GM18858 (cell line): ENCODE measurements around the gene CDKN2AIP.

ENCODE experiments used
- ATAC-seq: cut with Tn5 transposase; IDR thresholded peaks from one replicate; pipeline ENCODE4 v1.9.1; 2021; ENCODE audit not compliant: unreplicated experiment

Gene CDKN2AIP, protein sequence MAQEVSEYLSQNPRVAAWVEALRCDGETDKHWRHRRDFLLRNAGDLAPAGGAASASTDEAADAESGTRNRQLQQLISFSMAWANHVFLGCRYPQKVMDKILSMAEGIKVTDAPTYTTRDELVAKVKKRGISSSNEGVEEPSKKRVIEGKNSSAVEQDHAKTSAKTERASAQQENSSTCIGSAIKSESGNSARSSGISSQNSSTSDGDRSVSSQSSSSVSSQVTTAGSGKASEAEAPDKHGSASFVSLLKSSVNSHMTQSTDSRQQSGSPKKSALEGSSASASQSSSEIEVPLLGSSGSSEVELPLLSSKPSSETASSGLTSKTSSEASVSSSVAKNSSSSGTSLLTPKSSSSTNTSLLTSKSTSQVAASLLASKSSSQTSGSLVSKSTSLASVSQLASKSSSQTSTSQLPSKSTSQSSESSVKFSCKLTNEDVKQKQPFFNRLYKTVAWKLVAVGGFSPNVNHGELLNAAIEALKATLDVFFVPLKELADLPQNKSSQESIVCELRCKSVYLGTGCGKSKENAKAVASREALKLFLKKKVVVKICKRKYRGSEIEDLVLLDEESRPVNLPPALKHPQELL

DNA sequence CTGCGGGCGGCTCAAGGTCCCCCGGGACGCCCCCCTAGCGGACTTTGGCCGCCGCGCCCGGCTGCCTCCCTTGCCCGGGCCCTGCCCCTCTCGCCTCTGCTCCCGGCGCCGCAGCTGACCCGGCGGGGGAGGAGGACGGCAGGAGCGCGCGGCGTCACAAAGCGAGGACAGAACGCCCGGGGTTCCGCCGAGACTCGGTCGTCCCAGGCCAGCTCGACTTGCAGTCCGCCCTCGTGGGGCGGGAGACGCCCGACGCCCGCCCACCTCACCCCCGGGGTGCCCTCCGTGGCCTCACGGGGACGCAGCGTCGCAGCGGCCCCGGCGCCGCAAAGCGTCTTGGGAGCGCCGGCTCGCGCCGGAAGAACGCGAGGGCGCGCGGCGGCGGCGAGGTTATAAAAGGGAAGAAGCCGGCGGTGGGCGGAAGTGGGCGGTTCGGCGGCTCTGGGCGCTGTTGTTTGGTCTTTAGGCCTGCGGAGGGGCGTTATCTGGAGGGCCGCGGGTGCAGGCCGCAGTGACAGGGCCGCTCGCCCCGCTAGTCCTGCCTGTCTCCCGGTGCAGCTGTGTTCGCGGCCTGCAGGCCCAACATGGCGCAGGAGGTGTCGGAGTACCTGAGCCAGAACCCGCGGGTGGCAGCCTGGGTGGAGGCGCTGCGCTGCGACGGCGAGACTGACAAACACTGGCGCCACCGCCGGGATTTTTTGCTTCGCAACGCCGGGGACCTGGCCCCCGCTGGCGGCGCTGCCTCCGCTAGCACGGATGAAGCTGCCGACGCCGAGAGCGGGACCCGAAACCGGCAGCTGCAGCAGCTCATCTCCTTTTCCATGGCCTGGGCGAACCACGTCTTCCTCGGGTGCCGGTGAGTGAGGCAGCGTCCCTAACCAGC is at the start of gene CDKN2AIP:
Gene CDKN2AIP, plus strand, starts transcription at position 423 of the 883 bp plus-strand sequence. Its CDS starts 162 bp downstream, at position 585.
- peak; percentile 71 for ATAC-seq

DNA sequence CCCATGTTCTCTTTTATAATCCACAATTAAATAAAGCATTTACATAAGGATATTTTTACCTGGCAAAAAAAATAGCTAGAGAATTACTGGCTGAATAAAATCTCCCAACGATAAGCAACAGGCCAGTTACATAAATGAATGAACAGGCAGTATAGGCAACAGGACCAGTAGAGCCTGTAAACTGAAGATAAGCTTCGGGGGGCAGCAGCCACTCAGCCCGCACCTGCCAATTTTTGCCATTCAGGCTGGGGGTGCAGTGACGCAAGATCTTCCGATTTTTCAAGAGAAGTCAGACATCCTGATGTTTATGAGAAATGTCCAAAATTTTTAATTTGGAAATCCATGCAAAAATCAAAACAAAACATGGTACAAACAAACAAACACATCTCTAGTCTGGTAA is 49.0 kb upstream of the CDKN2AIP start:
- no peak for ATAC-seq

DNA sequence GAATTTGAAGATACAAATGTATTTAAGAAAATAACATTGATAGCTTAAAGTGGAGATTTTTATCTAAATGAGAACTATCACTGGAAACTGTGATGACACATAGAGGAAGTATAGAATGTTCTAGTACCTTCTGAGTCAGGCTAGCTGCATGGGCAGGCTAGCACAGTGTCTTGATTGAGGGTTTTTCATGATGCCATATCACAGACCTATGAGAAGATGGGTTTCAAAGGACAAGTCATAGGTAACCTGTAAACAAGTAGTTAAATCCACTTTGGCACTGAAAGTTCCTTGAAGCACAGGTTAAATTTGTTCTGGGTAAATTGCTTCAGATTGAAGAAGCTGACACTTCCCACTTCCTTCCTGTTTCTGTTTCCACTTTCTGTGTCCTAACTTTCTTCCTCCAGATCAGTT is 48.2 kb upstream of the CDKN2AIP start:
- ATAC-seq = no peak

DNA sequence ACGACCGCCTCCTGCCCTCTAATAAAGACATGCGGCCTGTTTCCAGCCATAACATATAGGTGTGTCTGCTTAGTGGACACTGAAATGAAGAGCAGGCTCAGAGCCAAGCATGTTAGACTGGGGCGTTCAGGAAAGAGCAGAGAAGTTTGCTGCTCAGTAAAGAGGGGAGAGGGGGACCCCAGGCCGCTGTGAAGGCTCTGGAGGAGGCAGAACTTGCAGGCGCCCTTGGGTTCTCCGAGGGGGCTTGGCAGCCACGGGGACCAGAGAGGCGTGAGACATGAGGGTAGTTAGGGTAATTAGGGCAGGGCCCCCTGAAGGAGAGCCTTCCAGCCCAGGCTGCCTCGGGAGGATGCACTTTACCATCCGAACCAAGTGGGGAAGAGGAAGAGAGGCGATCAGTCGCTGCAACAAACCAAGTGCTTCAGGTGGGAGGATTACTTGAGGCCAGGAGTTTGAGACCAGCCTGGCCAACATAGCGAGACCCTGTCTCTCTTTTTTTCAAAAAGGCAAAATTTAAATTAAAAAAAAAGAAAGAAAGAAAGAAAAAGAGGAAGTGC is 46.6 kb upstream of the CDKN2AIP start:
- no peak for ATAC-seq

DNA sequence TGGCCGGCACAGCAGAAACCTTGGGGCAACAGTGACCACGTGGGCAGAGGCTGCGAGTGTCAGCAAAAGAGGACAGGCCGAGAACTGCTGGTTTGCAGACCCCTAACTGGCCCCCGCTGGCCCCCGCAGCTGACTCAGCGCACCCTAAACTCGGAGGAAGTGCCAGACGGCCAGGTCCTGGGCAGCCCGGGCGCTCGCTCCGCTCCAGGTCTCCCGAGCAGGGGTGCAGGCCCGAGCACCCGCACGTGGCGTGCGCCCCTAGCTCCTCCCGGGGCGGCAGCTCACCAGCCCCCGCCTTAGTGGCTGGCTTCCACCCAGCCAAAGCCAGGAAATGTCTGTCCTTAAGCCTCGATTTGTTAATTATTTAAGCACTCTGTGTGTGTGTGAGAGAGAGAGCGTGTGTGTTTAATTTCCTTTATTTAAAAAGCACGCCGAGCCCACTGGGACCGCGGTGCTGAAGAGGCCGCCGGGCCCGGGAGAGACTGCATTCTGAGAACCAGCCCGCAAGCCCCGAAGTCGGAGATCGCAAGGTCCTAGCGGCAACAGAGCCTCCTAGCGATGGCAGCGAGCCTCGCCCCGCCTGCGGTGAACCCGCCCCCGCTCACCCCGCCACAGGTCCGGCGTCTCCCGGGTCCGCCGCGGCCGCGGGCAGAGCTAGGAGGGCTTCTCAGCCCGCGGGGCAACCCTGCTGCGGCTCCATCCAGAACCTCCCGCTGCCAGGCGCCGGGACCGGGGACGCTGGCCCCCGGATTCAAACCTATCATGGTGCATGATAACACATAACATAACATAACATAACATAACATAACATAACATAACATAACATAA is 45.9 kb upstream of the CDKN2AIP start:
- ATAC-seq = peak; percentile 90

DNA sequence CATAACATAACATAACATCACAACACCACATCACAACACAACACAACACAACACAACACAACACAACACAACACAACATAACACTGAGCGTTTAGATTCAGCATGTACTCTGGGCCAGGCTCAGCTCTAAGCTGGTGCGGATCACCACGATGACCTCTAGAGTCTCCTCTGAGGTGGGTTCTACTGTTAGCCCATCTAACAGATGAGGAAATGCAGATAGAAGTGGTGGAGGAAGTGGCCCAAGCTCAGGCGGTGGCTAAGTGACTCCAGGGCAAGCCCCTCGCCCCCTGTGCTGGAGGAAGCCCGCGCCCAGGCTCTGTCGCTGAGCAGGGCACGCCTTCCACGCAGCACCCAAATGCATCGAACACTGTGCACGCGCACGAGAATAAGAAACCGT is 45.3 kb upstream of the CDKN2AIP start:
- ATAC-seq = no peak

DNA sequence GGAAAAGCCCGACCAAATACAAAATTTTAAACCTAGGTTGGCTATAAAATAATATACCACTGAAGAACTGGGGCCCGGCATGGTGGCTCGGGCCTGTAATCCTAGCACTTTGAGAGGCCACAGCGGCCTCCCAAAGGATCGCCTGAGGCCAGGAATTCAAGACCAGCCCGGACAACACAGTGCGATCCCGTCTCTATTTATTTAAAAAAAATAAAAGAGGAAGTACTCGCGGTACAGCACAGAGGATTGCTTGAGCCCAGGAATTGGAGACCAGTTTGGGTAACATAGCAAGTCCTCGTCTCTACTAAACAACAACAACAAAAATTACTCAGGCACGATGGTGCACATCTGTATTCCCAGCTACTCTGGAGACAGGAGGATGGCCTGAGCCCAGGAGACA is 44.8 kb upstream of the CDKN2AIP start:
- no peak for ATAC-seq

DNA sequence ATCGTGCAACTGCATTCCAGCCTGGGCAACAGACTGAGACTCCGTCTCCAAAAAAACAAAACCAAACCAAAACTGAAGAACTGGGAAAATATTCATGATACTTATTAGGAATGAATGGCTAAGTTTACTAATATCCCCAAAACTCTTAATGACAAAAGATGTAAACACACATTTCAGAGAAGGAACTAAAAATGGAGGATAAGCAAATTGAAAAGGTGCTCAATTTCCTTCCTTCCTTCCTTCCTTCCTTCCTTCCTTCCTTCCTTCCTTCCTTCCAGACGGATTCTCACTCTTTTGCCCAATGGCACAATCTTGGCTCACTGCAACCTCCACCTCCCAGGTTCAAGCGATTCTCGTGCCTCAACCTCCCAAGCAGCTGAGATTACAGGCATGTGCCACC is 44.4 kb upstream of the CDKN2AIP start:
- no peak for ATAC-seq

DNA sequence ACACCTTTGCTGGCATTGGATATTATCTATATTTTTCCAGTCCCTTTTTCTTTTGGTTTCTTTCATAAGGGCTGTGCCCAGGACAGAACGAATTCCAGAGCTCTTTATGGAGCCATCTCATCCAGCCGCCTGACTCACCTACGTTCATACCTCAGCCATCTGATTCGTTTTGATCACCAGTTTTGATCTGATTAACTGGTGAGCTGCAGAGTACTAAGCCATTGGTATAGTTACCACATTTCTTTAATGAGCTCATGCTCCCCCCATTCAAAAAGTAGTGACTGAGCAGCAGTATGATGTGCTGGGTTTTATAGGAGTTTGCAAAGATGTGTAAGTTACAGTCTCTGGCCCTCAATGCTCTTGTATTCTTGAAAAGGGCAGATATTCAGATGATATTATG is 43.0 kb upstream of the CDKN2AIP start:
- ATAC-seq = no peak

DNA sequence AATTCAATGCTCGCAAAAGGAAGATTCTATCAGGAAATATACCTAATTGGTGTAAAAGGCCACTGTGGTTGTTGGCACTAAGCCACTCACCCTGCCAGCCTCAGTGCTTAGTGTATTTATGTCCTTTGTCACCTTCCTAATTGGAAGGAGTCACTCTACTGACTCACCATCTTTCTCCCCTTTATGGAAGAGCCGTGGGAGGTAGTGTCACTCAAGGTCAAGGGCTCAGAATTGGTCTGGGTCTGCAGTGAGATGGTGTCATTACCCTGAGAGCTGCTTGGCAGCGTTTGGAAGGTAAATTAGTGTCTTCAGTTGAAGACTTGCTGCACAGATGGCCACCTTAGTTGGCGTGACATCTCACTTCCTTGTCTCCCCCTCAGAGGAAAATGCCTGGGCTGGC is 41.7 kb upstream of the CDKN2AIP start:
- no peak for ATAC-seq

DNA sequence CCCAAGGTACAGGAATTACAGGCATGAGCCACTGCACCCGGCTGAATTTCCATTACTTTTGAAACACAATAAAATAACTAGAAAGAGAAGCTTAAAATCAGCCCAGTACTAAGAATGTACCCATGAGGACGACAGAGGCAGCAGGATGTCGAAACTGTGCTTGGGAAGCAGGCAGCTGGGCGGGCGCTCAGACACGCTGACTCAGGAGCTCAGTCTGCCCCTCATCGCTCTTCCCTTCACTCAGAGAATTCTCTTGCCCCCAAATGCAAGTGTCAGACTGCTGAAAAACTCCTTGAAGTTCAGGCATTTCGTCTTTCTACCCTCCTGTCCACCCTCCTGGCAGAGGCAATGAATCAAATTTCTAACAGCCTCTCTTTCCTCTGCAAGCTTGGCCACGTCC is 41.0 kb upstream of the CDKN2AIP start:
- no peak for ATAC-seq

DNA sequence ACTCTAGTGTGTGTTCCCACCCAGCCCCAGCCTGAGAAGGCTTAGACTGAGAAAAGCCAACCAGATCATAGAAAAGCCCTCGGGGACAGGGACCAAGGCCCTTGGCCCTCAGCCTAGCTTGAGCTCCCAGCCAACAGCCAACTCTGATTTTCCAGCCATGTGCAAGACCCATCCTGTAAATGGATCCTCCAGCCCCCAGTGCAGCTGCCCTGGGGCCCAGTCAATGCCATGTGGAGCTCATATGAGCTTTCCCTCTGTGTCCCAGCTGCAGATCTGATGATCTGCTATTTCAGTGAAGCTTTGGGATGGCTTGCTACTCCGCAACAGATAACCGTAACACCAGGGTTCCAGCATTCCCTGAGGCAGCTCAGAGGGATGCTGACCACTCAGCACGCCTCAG is 40.5 kb upstream of the CDKN2AIP start:
- ATAC-seq = no peak

DNA sequence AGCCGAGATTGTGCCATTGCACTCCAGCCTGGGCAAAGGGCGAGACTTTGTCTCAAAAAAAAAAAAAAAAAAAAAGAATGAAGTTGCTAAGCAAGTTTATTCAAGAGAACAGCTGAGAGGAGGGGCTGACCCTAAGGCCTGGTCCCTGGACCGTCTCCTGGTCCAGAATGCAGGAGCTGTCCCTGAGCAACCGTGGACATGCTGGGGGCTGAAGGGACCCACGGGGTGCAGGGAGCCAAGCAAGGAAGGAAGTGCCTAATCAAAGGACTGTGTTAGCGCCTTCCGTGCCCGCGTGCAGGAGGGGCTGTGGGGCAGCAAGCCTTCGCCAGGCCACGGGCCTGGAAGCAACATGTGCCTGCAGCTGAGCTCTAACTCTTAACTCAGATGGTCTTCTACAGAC is 39.1 kb upstream of the CDKN2AIP start:
- ATAC-seq = no peak

DNA sequence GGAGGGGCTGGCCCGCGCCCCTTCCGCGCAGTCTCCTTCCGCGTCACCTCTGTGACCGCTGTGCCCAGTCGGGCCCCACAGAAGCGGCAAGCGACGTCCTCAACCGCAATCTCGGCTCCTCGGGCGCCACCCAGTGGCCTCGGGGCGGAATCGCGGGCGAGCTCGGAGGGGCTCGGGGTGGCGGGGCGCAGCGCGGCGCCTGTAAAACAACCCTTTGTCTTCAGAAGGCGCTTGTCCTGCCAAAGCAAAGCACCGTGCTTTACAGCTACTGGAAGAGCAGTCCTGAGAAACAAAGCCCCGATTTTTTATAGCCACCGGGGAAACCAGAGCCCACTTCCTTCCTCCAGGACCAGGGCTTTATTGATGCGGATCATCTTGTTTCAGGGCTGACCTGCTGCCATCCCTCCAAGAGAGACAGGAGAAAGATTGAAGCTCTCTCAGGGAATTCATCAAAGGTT is 37.3 kb upstream of the CDKN2AIP start:
- peak; percentile 94 for ATAC-seq

DNA sequence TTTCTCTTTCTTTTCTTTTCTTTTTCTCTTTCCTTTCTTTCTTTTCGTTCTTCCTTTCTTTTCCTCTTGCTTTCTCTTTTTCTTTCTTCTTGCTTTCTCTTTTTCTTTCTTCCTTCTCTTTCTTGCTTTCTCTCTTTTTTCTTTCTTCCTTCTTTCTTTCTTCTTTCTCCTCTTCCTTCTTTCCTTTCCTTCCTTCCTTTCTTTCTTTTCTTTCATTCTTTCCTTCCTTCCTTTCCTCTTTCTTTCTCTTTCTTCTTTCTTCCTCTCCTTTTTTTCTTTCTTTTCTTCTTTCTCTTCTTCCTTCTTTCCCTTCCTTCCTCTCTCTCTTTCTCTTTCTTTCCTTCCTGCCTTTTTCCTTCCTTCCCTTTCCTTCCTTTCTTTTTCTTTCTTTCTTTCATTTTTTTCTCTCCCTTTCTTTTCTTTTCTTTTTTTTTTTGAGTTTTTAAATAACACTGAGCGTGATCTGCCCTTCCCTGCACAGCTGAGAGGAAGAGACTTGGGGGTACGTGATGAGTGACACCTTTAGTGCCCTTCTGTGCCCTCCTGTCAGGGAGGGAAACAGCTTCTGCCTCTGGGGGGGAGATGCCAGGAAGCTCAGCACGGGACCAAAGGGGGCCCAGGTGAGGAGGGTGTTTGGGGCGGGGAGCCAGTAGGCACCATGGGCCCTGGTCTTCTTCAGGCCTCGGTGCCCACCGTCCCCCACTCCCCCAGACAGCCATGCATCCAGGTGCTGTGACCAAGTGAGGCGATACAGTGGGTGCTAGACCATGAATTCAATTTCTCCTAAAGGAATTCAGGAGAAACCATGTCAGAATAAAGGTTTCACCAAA is 36.6 kb upstream of the CDKN2AIP start:
- ATAC-seq = no peak

DNA sequence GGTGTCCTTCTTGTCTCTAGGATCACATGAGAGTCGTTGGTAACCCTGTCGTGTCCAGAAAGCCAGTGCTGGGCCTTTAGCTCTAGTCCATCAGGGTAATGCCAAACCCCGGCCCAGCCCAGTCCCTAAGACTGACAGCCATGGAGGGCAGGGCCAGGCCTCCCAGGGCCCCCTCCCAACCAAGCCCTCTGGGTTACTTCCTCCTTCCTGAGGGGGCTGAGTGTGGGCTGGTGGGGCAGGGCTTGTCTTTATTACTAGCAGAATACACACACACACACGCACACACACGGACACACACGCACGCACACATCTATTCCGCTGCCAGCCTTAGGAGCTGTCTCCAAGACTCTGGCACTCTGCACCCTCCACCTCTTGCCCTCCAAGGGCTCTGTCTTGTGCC is 35.6 kb upstream of the CDKN2AIP start:
- no peak for ATAC-seq

DNA sequence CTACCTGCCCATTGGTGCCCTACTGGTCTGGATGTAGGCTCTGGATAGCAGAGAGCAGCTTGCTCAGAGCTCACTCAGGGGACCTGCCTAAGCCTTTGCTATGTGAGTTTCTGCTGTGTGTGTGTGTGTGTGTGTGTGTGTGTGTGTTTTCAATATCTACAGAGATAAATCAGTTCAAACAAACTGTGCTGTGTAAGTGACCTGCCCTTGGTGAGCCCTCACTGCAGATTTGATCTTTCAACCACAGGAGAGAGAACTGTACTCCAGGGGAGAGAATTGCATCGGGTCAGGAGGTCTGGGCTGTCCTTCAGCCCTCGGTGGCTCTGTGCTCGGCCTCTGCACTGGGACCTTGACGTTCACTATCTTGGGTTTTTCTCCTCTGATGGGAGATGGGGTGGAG is 35.0 kb upstream of the CDKN2AIP start:
- no peak for ATAC-seq

DNA sequence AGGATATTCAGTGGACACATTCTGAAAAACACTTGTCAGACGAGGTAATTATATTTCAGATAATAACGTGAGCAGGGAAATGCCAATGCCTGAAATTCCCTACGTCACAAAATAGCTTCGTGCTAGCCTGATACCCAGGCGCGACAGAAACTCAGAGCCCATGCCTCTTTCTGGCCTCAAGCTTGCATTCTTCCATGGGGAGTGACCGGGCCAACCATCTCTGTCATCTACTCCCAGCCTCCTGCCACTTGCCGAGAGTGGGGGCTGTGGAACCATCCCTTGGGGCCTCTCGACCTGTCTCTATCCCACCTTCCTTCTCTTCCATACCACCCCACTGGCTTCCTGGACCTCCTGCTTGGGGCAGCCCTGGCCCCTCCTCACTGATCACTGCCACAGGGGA is 34.5 kb upstream of the CDKN2AIP start:
- no peak for ATAC-seq

DNA sequence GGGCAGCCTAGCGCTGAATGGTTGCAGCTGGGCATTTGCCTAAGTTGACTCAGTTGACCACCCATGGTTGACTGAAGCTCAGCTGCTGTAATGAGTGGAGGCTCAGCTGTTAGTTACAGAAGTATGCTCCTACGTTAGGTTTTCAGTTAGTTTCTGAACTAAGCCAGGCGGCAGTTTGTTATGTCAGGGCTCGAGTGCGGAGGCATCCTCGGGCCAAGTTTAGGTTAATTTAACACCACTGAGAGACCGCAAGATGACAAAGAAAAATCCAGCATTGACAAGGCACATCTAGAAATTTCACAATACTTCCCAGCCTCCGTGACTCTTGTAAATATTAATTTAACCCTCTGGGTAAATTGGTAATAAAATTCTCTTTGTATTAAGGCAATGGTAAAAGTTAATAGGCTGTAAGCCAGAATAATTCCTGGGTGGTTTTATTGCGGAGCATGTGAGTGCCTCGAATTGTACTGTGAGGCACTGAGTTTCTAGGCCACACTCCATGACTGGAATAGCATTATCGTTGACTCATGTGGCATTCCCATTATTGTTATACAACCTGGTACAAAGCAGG is 33.1 kb upstream of the CDKN2AIP start:
- ATAC-seq = peak; percentile 51
